CD4-positive, alpha-beta T cell (primary cell): Measurements from ENCODE around the gene TNXB. TPM values are rescaled to one million over a fixed set of nuclear protein-coding genes. Genes with fewer than 3 reads are reported as not detected.
"Not testable (repeated sequence)": the region's sequence is repeated elsewhere in the genome, so short reads cannot be mapped to it uniquely, and the experiment has no call there.

Experiments
- ATAC-seq: fragments of 200-7000 bp; cut with Tn5 transposase; one replicate; pipeline ENCODE4 v1.10.0; 2022; ENCODE audit warnings: mild to moderate bottlenecking; ENCODE audit not compliant: poor library complexity
- CTCF ChIA-PET: fragments of 350-600 bp; sonication (Branson Sonifier 250); formaldehyde crosslinking; loops from one replicate; lab custom pipeline; 2021; ENCODE audit warnings: antibody characterized with exemption, inconsistent platforms; lab: Charles Lee
- POLR2A ChIA-PET: fragments of 350-600 bp; sonication (Branson Sonifier 250); formaldehyde crosslinking; loops from one replicate; lab custom pipeline; 2021; ENCODE audit warnings: antibody characterized with exemption, inconsistent platforms; lab: Charles Lee
- DNase-seq, 14 experiments: peaks; one replicate each; pipeline ENCODE4 v3.0.0-alpha.2; 2013 to 2020; ENCODE audit warnings: mixed read lengths in 2 of 14
- H3K27ac ChIP-seq, 2 donors: one replicate each; pipeline versions ENCODE4 v1.5.1 to v1.7.0; 2013; ENCODE audit warnings: low read length in 2 of 2, low read depth in 1 of 2, mild to moderate bottlenecking in 1 of 2
- H3K27me3 ChIP-seq, 2 experiments: 1 replicate in 1 of 2; 2 replicates in 1 of 2; pipeline versions ENCODE4 v1.6.1 to v1.7.0; 2013; ENCODE audit warnings: low read length in 2 of 2, control low read depth in 1 of 2, mild to moderate bottlenecking in 1 of 2, moderate library complexity in 1 of 2; ENCODE audit not compliant: insufficient read depth in 2 of 2, control insufficient read depth in 1 of 2
- H3K36me3 ChIP-seq: one replicate; pipeline ENCODE4 v1.6.1; 2013; ENCODE audit warnings: low read length, control low read depth; ENCODE audit not compliant: insufficient read depth
- H3K4me1 ChIP-seq: one replicate; pipeline ENCODE4 v1.6.1; 2013; ENCODE audit warnings: low read length, control low read depth; ENCODE audit not compliant: insufficient read depth
- H3K4me3 ChIP-seq: one replicate; pipeline ENCODE4 v1.5.1; 2013; ENCODE audit warnings: mild to moderate bottlenecking, low read length, moderate library complexity
- H3K9me3 ChIP-seq, 2 experiments: 1 replicate in 1 of 2; 2 replicates in 1 of 2; pipeline versions ENCODE4 v1.6.1 to v1.7.0; 2013; ENCODE audit warnings: low read length in 2 of 2, mild to moderate bottlenecking in 2 of 2, control low read depth in 1 of 2, moderate library complexity in 1 of 2; ENCODE audit not compliant: control insufficient read depth in 1 of 2, insufficient read depth in 1 of 2
- H3K27ac Mint-ChIP-seq: one replicate; pipeline ENCODE4 v1.8.0; 2020; ENCODE audit warnings: mixed read lengths
- H3K27me3 Mint-ChIP-seq: one replicate; pipeline ENCODE4 v1.8.0; 2021; ENCODE audit warnings: mixed read lengths
- H3K36me3 Mint-ChIP-seq: one replicate; pipeline ENCODE4 v1.8.0; 2021; ENCODE audit warnings: low read depth, mixed read lengths
- H3K4me1 Mint-ChIP-seq: one replicate; pipeline ENCODE4 v1.8.0; 2021; ENCODE audit warnings: low read depth, mixed read lengths
- H3K4me3 Mint-ChIP-seq: one replicate; pipeline ENCODE4 v1.8.0; 2020; ENCODE audit warnings: mild to moderate bottlenecking, mixed read lengths
- H3K9me3 Mint-ChIP-seq: one replicate; pipeline ENCODE4 v1.8.0; 2020; ENCODE audit warnings: mixed read lengths
- CTCF ChIP-seq: fragments of 200-600 bp; IDR thresholded peaks from one replicate; pipeline ENCODE4 v1.8.0; 2022; ENCODE audit warnings: antibody characterized with exemption, mild to moderate bottlenecking
- intact Hi-C, 2 experiments: fragments of 100-400 bp; cut with DNase I in 1 of 2; cut with micrococcal nuclease in 1 of 2; formaldehyde crosslinking; loops; one replicate each; pipeline versions ENCODE4 v1.15.1 to v1.9.0; 2023 to 2025; cut with DNase I, micrococcal nuclease
- total RNA-seq, 174 experiments: library from RNA in 2 of 174; stranded (reverse) in 2 of 174; gene quantifications; one replicate each; pipeline ENCODE4 v1.2.3 and lab custom pipeline; 2021 to 2026

Gene TNXB
- total RNA-seq, 2 experiments from 2014 or later: 8.3 to 9.0 TPM

- H3K36me3 ChIP-seq: no peaks in the 10 kb centered on the region
- no peaks in the 10 kb centered on the region for H3K9me3 ChIP-seq
- CTCF ChIA-PET: no interaction called here
- POLR2A ChIA-PET: no interaction called here
- Mint-ChIP-seq H3K4me1 (no peaks in the 10 kb centered on the region), H3K4me3 (no peak overlapping the region), H3K36me3 (no peaks in the 10 kb centered on the region), H3K27ac (no peak overlapping the region), H3K9me3 (no peaks in the 10 kb centered on the region), H3K27me3 (no peaks in the 10 kb centered on the region)
- no peak overlapping the region for H3K4me3 ChIP-seq
- no peaks in the 10 kb centered on the region for H3K27me3 ChIP-seq
- DNase-seq (no peak), ATAC-seq (no peak)
- no peaks in the 10 kb centered on the region for H3K4me1 ChIP-seq
- no peak for TF ChIP-seq CTCF
- H3K27ac ChIP-seq: no peak overlapping the region
- intact Hi-C loops: no loop called here
Observed at GRCh38 chr6:32068867-32069266, 40.3 kb downstream of the TNXB start.

- DNase-seq, H3K36me3 ChIP-seq, H3K4me3 Mint-ChIP-seq, H3K27me3 ChIP-seq, intact Hi-C loops, H3K27me3 Mint-ChIP-seq, ATAC-seq, CTCF ChIA-PET, H3K36me3 Mint-ChIP-seq, H3K9me3 Mint-ChIP-seq, H3K4me1 ChIP-seq, H3K4me1 Mint-ChIP-seq, POLR2A ChIA-PET, H3K9me3 ChIP-seq, H3K27ac ChIP-seq, H3K4me3 ChIP-seq, H3K27ac Mint-ChIP-seq: not testable (repeated sequence)
Observed at GRCh38 chr6:32068315-32068714, 40.8 kb downstream of the TNXB start.

- DNase-seq, H3K9me3 ChIP-seq, POLR2A ChIA-PET, H3K27ac ChIP-seq, CTCF ChIA-PET, H3K9me3 Mint-ChIP-seq, H3K4me3 ChIP-seq, H3K4me1 Mint-ChIP-seq, ATAC-seq, H3K27me3 Mint-ChIP-seq, H3K36me3 ChIP-seq, H3K27ac Mint-ChIP-seq, H3K36me3 Mint-ChIP-seq, H3K4me1 ChIP-seq, H3K4me3 Mint-ChIP-seq, intact Hi-C loops, H3K27me3 ChIP-seq: not testable (repeated sequence)
Observed at GRCh38 chr6:32067521-32067920, 41.6 kb downstream of the TNXB start.

GRCh38 chr6:32064706-32065105 lies 44.4 kb downstream of the TNXB start:
- Histone ChIP-seq H3K27me3 (no peaks in the 10 kb centered on the region), H3K4me1 (no peaks in the 10 kb centered on the region), H3K36me3 (no peaks in the 10 kb centered on the region), H3K27ac (no peak overlapping the region), H3K9me3 (no peaks in the 10 kb centered on the region), H3K4me3 (no peak overlapping the region)
- intact Hi-C loops: no loop called here
- no peaks in the 10 kb centered on the region for H3K9me3 Mint-ChIP-seq
- DNase-seq: no peak
- CTCF ChIA-PET: no interaction called here
- no peaks in the 10 kb centered on the region for H3K27me3 Mint-ChIP-seq
- TF ChIP-seq CTCF: no peak
- POLR2A ChIA-PET: no interaction called here
- ATAC-seq: no peak
- H3K27ac Mint-ChIP-seq: no peak overlapping the region
- no peak overlapping the region for H3K4me3 Mint-ChIP-seq
- no peaks in the 10 kb centered on the region for H3K36me3 Mint-ChIP-seq
- no peaks in the 10 kb centered on the region for H3K4me1 Mint-ChIP-seq
